SK-N-SH (cell line): ENCODE measurements around the gene FAIM2.

Experiments
- EP300 ChIP-seq, 2 experiments: IDR thresholded peaks; 2 replicates each; pipeline versions ENCODE4 v1.4.0 to v1.6.1; 2012; ENCODE audit warnings: borderline replicate concordance in 1 of 2, low read depth in 1 of 2, low read length in 1 of 2
- EZH2phosphoT487 ChIP-seq: fragments of 200-600 bp; sonication (generic); IDR thresholded peaks from 2 replicates; pipeline ENCODE4 v1.6.1; 2017; ENCODE audit warnings: low read depth, mixed run types, mild to moderate bottlenecking, antibody characterized with exemption, moderate library complexity, borderline replicate concordance
- RFX5 ChIP-seq: IDR thresholded peaks from 2 replicates; pipeline ENCODE4 v1.6.1; 2012; ENCODE audit warnings: mild to moderate bottlenecking, improper control_type of control experiment, low read length
- SIN3A ChIP-seq: IDR thresholded peaks from 2 replicates; pipeline ENCODE4 v1.6.1; 2012; ENCODE audit warnings: low read depth, mild to moderate bottlenecking, low read length, moderate library complexity, borderline replicate concordance
- TEAD4 ChIP-seq: IDR thresholded peaks from 2 replicates; pipeline ENCODE4 v1.4.0; 2012; ENCODE audit warnings: mild to moderate bottlenecking, borderline replicate concordance; ENCODE audit not compliant: insufficient read depth
- TF ChIP-seq, protein P1 (sequence below): fragments of 200-600 bp; sonication (generic); IDR thresholded peaks from 2 replicates; pipeline ENCODE4 v1.6.1; 2017; ENCODE audit warnings: antibody characterized with exemption, mild to moderate bottlenecking, moderate library complexity

DNA sequence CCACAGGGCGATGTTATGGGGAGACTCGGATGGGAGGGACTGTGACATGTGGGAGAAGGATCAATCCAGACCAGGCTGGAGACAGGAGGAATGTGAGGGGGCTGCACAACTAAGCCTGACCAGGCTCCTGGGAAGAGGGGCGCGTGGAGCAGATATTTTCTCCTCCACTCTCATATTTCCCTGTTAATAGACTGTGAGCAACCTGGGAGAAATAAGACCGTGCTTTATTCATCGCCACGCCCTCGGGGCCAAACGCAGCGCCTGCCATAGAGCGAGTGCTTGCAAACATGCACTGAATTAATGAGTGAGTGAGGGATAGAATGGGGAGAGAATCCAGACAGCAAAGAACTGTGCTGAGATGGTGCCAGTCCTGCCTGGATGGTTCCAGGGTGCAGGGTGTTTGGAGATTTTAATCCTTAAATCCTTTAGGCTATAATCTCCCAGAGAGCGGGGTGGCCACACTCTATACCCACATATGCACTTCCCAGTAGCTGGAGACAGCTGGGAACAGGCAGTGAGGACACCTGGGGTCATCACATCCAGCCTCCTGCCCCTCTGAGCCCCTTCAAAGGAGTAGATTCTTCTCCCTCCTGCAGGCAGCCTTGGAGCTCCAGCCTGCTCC, 13.6 kb upstream of the FAIM2 start:
- TF ChIP-seq, protein P1, sequence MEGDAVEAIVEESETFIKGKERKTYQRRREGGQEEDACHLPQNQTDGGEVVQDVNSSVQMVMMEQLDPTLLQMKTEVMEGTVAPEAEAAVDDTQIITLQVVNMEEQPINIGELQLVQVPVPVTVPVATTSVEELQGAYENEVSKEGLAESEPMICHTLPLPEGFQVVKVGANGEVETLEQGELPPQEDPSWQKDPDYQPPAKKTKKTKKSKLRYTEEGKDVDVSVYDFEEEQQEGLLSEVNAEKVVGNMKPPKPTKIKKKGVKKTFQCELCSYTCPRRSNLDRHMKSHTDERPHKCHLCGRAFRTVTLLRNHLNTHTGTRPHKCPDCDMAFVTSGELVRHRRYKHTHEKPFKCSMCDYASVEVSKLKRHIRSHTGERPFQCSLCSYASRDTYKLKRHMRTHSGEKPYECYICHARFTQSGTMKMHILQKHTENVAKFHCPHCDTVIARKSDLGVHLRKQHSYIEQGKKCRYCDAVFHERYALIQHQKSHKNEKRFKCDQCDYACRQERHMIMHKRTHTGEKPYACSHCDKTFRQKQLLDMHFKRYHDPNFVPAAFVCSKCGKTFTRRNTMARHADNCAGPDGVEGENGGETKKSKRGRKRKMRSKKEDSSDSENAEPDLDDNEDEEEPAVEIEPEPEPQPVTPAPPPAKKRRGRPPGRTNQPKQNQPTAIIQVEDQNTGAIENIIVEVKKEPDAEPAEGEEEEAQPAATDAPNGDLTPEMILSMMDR, result no peak
- TF ChIP-seq EZH2phosphoT487 (no peak), SIN3A (no peak), EP300 (IDR thresholded peaks at IDR 0.05; ENCODE audit: borderline replicate concordance in 1 of 2, low read depth in 1 of 2, low read length in 1 of 2) (no peak), RFX5 (no peak), TEAD4 (no peak)
